DMS53 (cell line): Measurements from ENCODE around the gene SMARCC1.
"Not testable (repeated sequence)": the region's sequence is repeated elsewhere in the genome, so short reads cannot be mapped to it uniquely, and the experiment has no call there.

Experiments
- DNase-seq: peaks from one replicate; lab custom pipeline; 2025; lab: John Stamatoyannopoulos, UW

The SMARCC1 gene

GRCh38 chr3:47781685-47782445, at the start of gene SMARCC1:
Gene SMARCC1 (minus strand): TSS chr3:47781893. CDS start chr3:47781797, 96 bp downstream.
- peak; percentile 93 for DNase-seq

- not testable (repeated sequence) for DNase-seq
Observed at GRCh38 chr3:47829482-47829881, 47.8 kb upstream of the SMARCC1 start.

GRCh38 chr3:47825590-47825989, 43.9 kb upstream of the SMARCC1 start:
- DNase-seq = no peak

GRCh38 chr3:47824541-47825473, 43.1 kb upstream of the SMARCC1 start:
- DNase-seq = peak; percentile 81

GRCh38 chr3:47817609-47818008, 35.9 kb upstream of the SMARCC1 start:
- DNase-seq = no peak

GRCh38 chr3:47813551-47814177, 32.0 kb upstream of the SMARCC1 start:
- no peak for DNase-seq

- DNase-seq = no peak
Observed at GRCh38 chr3:47804577-47804976, 22.9 kb upstream of the SMARCC1 start.

GRCh38 chr3:47803480-47804025, 21.9 kb upstream of the SMARCC1 start:
- no peak for DNase-seq

- DNase-seq = peak; percentile 74
Observed at GRCh38 chr3:47802734-47803479, 21.2 kb upstream of the SMARCC1 start, which contains the start of gene DHX30. Gene DHX30 (plus strand): TSS chr3:47803138. CDS start chr3:47810684, 7,546 bp downstream.

GRCh38 chr3:47799733-47800132, 18.0 kb upstream of the SMARCC1 start:
- peak; percentile 1 for DNase-seq

- DNase-seq = no peak
Observed at GRCh38 chr3:47794544-47794943, 12.9 kb upstream of the SMARCC1 start.

- no peak for DNase-seq
Observed at GRCh38 chr3:47792699-47793098, 11.0 kb upstream of the SMARCC1 start.

GRCh38 chr3:47791193-47791855, 9.6 kb upstream of the SMARCC1 start:
- no peak for DNase-seq

- no peak for DNase-seq
Observed at GRCh38 chr3:47783673-47784072, 2.0 kb upstream of the SMARCC1 start.

- DNase-seq = peak; percentile 2
Observed at GRCh38 chr3:47782446-47783308, 984 bp upstream of the SMARCC1 start.

GRCh38 chr3:47780741-47781684, 680 bp downstream of the SMARCC1 start:
- DNase-seq = peak; percentile 54

GRCh38 chr3:47778746-47779145, 2.9 kb downstream of the SMARCC1 start:
- no peak for DNase-seq

- no peak for DNase-seq
Observed at GRCh38 chr3:47772788-47773187, 8.9 kb downstream of the SMARCC1 start.

GRCh38 chr3:47772047-47772446, 9.6 kb downstream of the SMARCC1 start:
- DNase-seq = no peak
